B cell (primary cell): ENCODE measurements around the gene PLCB1. TPM values are rescaled to one million over a fixed set of nuclear protein-coding genes. Genes with fewer than 3 reads are reported as not detected.
A peak's percentile ranks its signal among the peaks of the same experiment; 100 is the strongest.

Experiments
- ATAC-seq: fragments of 200-7000 bp; cut with Tn5 transposase; one replicate; pipeline ENCODE4 v1.10.0; 2021; ENCODE audit warnings: low read depth, mild to moderate bottlenecking, moderate number of reproducible peaks, moderate library complexity
- CTCF ChIA-PET: fragments of 350-600 bp; sonication (Branson Sonifier 250); formaldehyde crosslinking; loops from one replicate; lab custom pipeline; 2021; ENCODE audit warnings: antibody characterized with exemption, inconsistent platforms; lab: Charles Lee
- POLR2A ChIA-PET: fragments of 350-600 bp; sonication (Branson Sonifier 250); formaldehyde crosslinking; loops from one replicate; lab custom pipeline; 2021; ENCODE audit warnings: antibody characterized with exemption; lab: Charles Lee
- DNase-seq: peaks from one replicate; pipeline ENCODE4 v3.0.0; 2013
- H2AFZ ChIP-seq: 2 replicates; pipeline ENCODE4 v1.6.1; 2012; ENCODE audit warnings: mild to moderate bottlenecking, low read depth, low read length; ENCODE audit not compliant: insufficient read depth, poor library complexity, severe bottlenecking
- H3K27ac ChIP-seq, 2 donors: 1 replicate in 1 of 2; 2 replicates in 1 of 2; pipeline ENCODE4 v1.5.1; 2012 to 2013; ENCODE audit warnings: low read length in 2 of 2, mild to moderate bottlenecking in 2 of 2, moderate library complexity in 1 of 2
- H3K27me3 ChIP-seq, 4 experiments: fragments of 200-600 bp in 1 of 4; sonication (generic) in 1 of 4; replicated peaks in 1 of 4; 1 replicate in 2 of 4; 2 replicates in 2 of 4; pipeline versions ENCODE4 v1.6.1 to v1.7.0; 2013 to 2016; ENCODE audit warnings: low read length in 3 of 4, mild to moderate bottlenecking in 2 of 4, mixed read lengths in 1 of 4, moderate library complexity in 1 of 4; ENCODE audit not compliant: insufficient read depth in 4 of 4, control insufficient read depth in 3 of 4; ENCODE audit errors: control extremely low read depth in 1 of 4
- H3K36me3 ChIP-seq, 2 experiments: replicated peaks in 1 of 2; 1 replicate in 1 of 2; 2 replicates in 1 of 2; pipeline versions ENCODE4 v1.6.1 to v1.7.1; 2013; ENCODE audit warnings: low read length in 1 of 2; ENCODE audit not compliant: insufficient read depth in 2 of 2, control insufficient read depth in 1 of 2; ENCODE audit errors: control extremely low read depth in 1 of 2, extremely low read depth in 1 of 2
- H3K4me1 ChIP-seq, 2 donors: fragments of 200-600 bp in 1 of 2; sonication (generic) in 1 of 2; 1 replicate in 1 of 2; 2 replicates in 1 of 2; pipeline versions ENCODE4 v1.5.1 to v1.6.1; 2013 to 2017; ENCODE audit warnings: low read length in 2 of 2; ENCODE audit not compliant: control insufficient read depth in 2 of 2, insufficient read depth in 2 of 2
- H3K4me2 ChIP-seq: replicated peaks from 2 replicates; pipeline ENCODE3; 2012; ENCODE audit warnings: mild to moderate bottlenecking, low read depth, low read length; ENCODE audit not compliant: poor library complexity, severe bottlenecking
- H3K4me3 ChIP-seq, 5 experiments: fragments of 200-600 bp in 1 of 5; sonication (generic) in 1 of 5; 1 replicate in 3 of 5; 2 replicates in 2 of 5; pipeline versions ENCODE4 v1.5.1 to v1.7.0; 2011 to 2016; ENCODE audit warnings: low read length in 4 of 5, mild to moderate bottlenecking in 4 of 5, low read depth in 2 of 5, control low read depth in 1 of 5, moderate library complexity in 1 of 5; ENCODE audit not compliant: insufficient read depth in 1 of 5; ENCODE audit errors: control extremely low read depth in 1 of 5, extremely low read depth in 1 of 5
- H3K79me2 ChIP-seq: fragments of 200-600 bp; sonication (generic); one replicate; pipeline ENCODE4 v1.6.0; 2016; ENCODE audit warnings: low read length; ENCODE audit not compliant: control insufficient read depth, insufficient read depth
- H3K9ac ChIP-seq: fragments of 200-600 bp; sonication (generic); 2 replicates; pipeline ENCODE4 v1.6.1; 2017; ENCODE audit warnings: mild to moderate bottlenecking, low read length, moderate library complexity
- H3K9me3 ChIP-seq, 3 donors: one replicate each; pipeline versions ENCODE4 v1.6.1 to v1.7.1; 2013; ENCODE audit warnings: low read length in 2 of 3; ENCODE audit not compliant: control insufficient read depth in 2 of 3, insufficient read depth in 1 of 3; ENCODE audit errors: control extremely low read depth in 1 of 3
- H4K20me1 ChIP-seq: 2 replicates; pipeline ENCODE4 v1.6.0; 2012; ENCODE audit warnings: mild to moderate bottlenecking, low read length; ENCODE audit not compliant: insufficient read depth, control insufficient read depth, poor library complexity, severe bottlenecking
- H3K27ac Mint-ChIP-seq: one replicate; pipeline ENCODE4 v1.8.0; 2021; ENCODE audit warnings: mixed read lengths
- H3K27me3 Mint-ChIP-seq: one replicate; pipeline ENCODE4 v1.8.0; 2021; ENCODE audit warnings: mixed read lengths
- H3K4me1 Mint-ChIP-seq: one replicate; pipeline ENCODE4 v1.8.0; 2021; ENCODE audit warnings: mixed read lengths
- H3K4me3 Mint-ChIP-seq: one replicate; pipeline ENCODE4 v1.8.0; 2021; ENCODE audit warnings: mixed read lengths
- H3K9me3 Mint-ChIP-seq: one replicate; pipeline ENCODE4 v1.8.0; 2022; ENCODE audit warnings: mixed read lengths; ENCODE audit not compliant: insufficient read depth
- CTCF ChIP-seq: fragments of 200-600 bp; IDR thresholded peaks from one replicate; pipeline ENCODE4 v1.8.0; 2022; ENCODE audit warnings: antibody characterized with exemption, mild to moderate bottlenecking
- EZH2 ChIP-seq: IDR thresholded peaks from 2 replicates; pipeline ENCODE4 v1.6.1; 2012; ENCODE audit warnings: borderline replicate concordance, low read depth, mild to moderate bottlenecking, moderate library complexity, low read length; ENCODE audit not compliant: insufficient read depth, poor library complexity, severe bottlenecking
- WGBS: methylation state at CpG from one replicate; pipeline ENCODE4 v1.1.5; 2013; ENCODE audit warnings: missing lambda C conversion rate; ENCODE audit not compliant: insufficient coverage; 5-methylcytosine and 5-hydroxymethylcytosine counted together
- intact Hi-C: fragments of 100-400 bp; cut with micrococcal nuclease; formaldehyde crosslinking; loops from one replicate; pipeline ENCODE4 v1.10.0; 2022
- polyA plus RNA-seq: library from polyadenylated mRNA; depleted of rRNA; stranded (reverse); fragments of >200 nt; gene quantifications from 2 replicates; pipeline ENCODE4 v1.2.3, GENCODE V29; 2012
- total RNA-seq, 2 donors: library from RNA; stranded (reverse); fragments of 120-200 nt in 1 of 2; gene quantifications; 1 replicate in 1 of 2; 2 replicates in 1 of 2; pipeline versions ENCODE4 v1.2.3 to v1.2.4, GENCODE V29; 2013 to 2022

The PLCB1 gene
- total and polyA plus RNA-seq, 2 donors (not counting 1 experiment from before 2014, with no cell fraction given): 0.18 to 0.47 TPM

- Histone ChIP-seq H4K20me1 (no peaks in the 10 kb centered on the region), H3K9ac (no peak overlapping the region), H3K9me3 (no peaks in the 10 kb centered on the region), H3K4me1 (peaks cover 12 to 14% of the 10 kb centered on the region in 2 donors), H3K4me3 (no peak overlapping the region), H3K79me2 (no peaks in the 10 kb centered on the region), H3K4me2 (no peak overlapping the region), H3K36me3 (no peaks in the 10 kb centered on the region), H3K27ac (no peak overlapping the region), H2AFZ (no peak overlapping the region), H3K27me3 (peaks cover 0 to 13% (median 9%) of the 10 kb centered on the region in 4 experiments)
- WGBS: 90% methylated on average over 5 of the region's 6 CpGs
- Mint-ChIP-seq H3K4me3 (no peak overlapping the region), H3K9me3 (no peaks in the 10 kb centered on the region), H3K4me1 (peaks cover 15% of the 10 kb centered on the region), H3K27ac (no peak overlapping the region), H3K27me3 (peaks cover 26% of the 10 kb centered on the region)
- ChIA-PET POLR2A (no interaction called here), CTCF (no interaction called here)
- DNase-seq (no peak), ATAC-seq (no peak)
- TF ChIP-seq CTCF (no peak), EZH2 (no peak)
- intact Hi-C loops: no loop called here
These were observed 2.7 kb upstream of the PLCB1 start for GRCh38 chr20:8129211-8129976.

GRCh38 chr20:8130840-8131526 is 1.1 kb upstream of the PLCB1 start:
- no peak overlapping the region for H3K27ac Mint-ChIP-seq
- Histone ChIP-seq H3K36me3 (no peaks in the 10 kb centered on the region), H3K9ac (no peak overlapping the region), H3K4me2 (no peak overlapping the region), H2AFZ (peak overlapping the region; percentile 42), H3K9me3 (no peaks in the 10 kb centered on the region), H3K4me1 (peaks cover 12 to 14% of the 10 kb centered on the region in 2 donors), H3K79me2 (no peaks in the 10 kb centered on the region), H3K27me3 (peaks cover 0 to 13% (median 9%) of the 10 kb centered on the region in 4 experiments), H4K20me1 (no peaks in the 10 kb centered on the region), H3K27ac (no peak overlapping the region), H3K4me3 (no peak overlapping the region)
- TF ChIP-seq CTCF (no peak), EZH2 (no peak)
- no peak overlapping the region for H3K4me3 Mint-ChIP-seq
- WGBS: 65% methylated on average over 3 of the region's 8 CpGs
- DNase-seq: no peak
- no peaks in the 10 kb centered on the region for H3K9me3 Mint-ChIP-seq
- peaks cover 32% of the 10 kb centered on the region for H3K27me3 Mint-ChIP-seq
- no peak for ATAC-seq
- CTCF ChIA-PET: interaction anchor here (0.8 kb wide), 1 partner anchor 591 kb away, joined by 3 read pairs; no protein-coding TSS in a partner anchor
- intact Hi-C loops: no loop called here
- peaks cover 15% of the 10 kb centered on the region for H3K4me1 Mint-ChIP-seq
- POLR2A ChIA-PET: no interaction called here
